ENCODE data around the gene A2M. TPM values are rescaled to one million over a fixed set of nuclear protein-coding genes. Genes with fewer than 3 reads are reported as not detected.
A peak's percentile ranks its signal among the peaks of the same experiment; 100 is the strongest.

The A2M gene
- total RNA-seq, 2 donors from 2014 or later, result 0.66 TPM; not detected in 1

DNA sequence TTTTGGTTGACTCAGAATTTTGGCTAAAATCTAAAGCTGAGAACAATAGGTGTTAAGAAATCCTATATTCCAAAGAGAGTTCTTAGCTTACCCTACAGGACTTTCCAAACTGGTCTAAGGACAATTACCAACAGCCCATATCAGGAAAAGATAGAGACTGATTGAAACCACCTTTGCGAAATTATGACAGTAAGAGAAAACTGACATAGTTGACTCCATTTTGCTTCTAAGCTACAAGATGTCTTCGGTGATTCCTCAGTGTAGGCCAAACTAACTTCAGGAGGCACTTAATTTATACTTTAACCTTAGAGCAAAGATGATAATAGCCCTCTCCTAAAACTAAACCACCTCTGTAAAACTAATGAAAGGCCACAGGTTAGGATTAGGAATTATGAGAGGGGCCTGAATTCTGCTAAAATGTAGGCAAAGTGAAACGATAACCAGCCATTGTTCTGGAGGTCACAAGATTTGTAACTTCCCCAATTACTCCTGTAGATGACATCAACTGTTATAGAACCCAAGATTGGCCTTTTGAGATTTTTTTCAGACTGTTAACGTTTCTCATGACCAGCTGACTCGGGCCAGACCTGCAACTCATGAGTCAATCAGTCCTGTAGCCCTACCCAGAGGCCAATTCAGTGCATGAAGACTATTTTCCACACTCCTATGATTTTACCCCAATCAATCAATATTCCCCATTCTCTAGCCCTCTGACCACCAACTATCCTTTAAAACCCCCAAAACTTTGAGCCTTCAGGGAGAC, 83.3 kb downstream of the A2M start:
- Mint-ChIP-seq H3K9me3 (peaks cover 11% of the 10 kb centered on the region), H3K4me1 (peaks cover 37% of the 10 kb centered on the region), H3K27ac (no peak overlapping the region), H3K27me3 (ENCODE audit: insufficient read depth) (no peaks in the 10 kb centered on the region), H3K36me3 (ENCODE audit: low read depth) (peaks cover 3% of the 10 kb centered on the region), H3K4me3 (no peak overlapping the region)
- no peak for DNase-seq
- TF ChIP-seq, protein P1, sequence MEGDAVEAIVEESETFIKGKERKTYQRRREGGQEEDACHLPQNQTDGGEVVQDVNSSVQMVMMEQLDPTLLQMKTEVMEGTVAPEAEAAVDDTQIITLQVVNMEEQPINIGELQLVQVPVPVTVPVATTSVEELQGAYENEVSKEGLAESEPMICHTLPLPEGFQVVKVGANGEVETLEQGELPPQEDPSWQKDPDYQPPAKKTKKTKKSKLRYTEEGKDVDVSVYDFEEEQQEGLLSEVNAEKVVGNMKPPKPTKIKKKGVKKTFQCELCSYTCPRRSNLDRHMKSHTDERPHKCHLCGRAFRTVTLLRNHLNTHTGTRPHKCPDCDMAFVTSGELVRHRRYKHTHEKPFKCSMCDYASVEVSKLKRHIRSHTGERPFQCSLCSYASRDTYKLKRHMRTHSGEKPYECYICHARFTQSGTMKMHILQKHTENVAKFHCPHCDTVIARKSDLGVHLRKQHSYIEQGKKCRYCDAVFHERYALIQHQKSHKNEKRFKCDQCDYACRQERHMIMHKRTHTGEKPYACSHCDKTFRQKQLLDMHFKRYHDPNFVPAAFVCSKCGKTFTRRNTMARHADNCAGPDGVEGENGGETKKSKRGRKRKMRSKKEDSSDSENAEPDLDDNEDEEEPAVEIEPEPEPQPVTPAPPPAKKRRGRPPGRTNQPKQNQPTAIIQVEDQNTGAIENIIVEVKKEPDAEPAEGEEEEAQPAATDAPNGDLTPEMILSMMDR (conservative IDR thresholded peaks at IDR 0.05), result no peak
- H3K4me1 ChIP-seq (ENCODE audit: control insufficient read depth, insufficient read depth, low read length), result peaks cover 2% of the 10 kb centered on the region
- WGBS, 2 experiments (ENCODE audit: insufficient coverage in 1 of 2, insufficient read length in 1 of 2), result 89 to 91% methylated on average over 5 of the region's 5 CpGs
- no peaks in the 10 kb centered on the region for H3K9me3 ChIP-seq (ENCODE audit: control insufficient read depth, low read length)
- no peaks in the 10 kb centered on the region for H3K36me3 ChIP-seq (ENCODE audit: control insufficient read depth, insufficient read depth, low read length)
- no peaks in the 10 kb centered on the region for H3K27me3 ChIP-seq (ENCODE audit: control insufficient read depth, insufficient read depth, low read length, poor library complexity, severe bottlenecking)
- no peak overlapping the region for H3K27ac ChIP-seq (ENCODE audit: low read depth, low read length)
- H3K4me3 ChIP-seq (ENCODE audit: low read length), result no peak overlapping the region
- no peak overlapping the region for H3K9ac ChIP-seq (ENCODE audit: extremely low read depth, low read length, poor library complexity, severe bottlenecking)

DNA sequence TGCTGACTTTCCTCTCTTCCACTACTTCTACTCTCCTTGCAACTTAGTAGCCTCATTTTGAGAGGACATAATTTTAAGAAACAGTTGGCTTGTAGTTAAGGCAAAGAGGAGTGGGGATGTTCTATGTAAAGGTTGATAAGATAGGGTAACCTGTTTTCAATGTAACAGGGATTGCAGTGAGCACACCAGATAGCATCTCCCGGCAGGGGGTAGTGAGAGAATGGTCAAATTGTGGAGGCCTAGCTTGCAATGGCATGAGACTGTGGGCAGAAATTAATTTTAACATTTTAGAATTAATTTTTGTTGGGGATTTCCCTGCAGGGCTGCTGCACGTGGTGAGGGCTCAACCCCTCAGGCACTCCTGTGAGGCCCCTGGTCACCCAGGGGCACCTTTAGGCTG, 84.9 kb downstream of the A2M start:
- peak overlapping the region; percentile 96 for H3K27ac Mint-ChIP-seq
- no peaks in the 10 kb centered on the region for H3K36me3 ChIP-seq (ENCODE audit: control insufficient read depth, insufficient read depth, low read length)
- TF ChIP-seq, protein P1 (conservative IDR thresholded peaks at IDR 0.05), result no peak
- no peak overlapping the region for H3K27ac ChIP-seq (ENCODE audit: low read depth, low read length)
- H3K4me3 ChIP-seq (ENCODE audit: low read length), result no peak overlapping the region
- DNase-seq, result peak; percentile 76
- H3K9me3 ChIP-seq (ENCODE audit: control insufficient read depth, low read length), result no peaks in the 10 kb centered on the region
- no peaks in the 10 kb centered on the region for H3K27me3 Mint-ChIP-seq (ENCODE audit: insufficient read depth)
- H3K4me1 ChIP-seq (ENCODE audit: control insufficient read depth, insufficient read depth, low read length), result peaks cover 2% of the 10 kb centered on the region
- 49 to 63% methylated on average over 2 of the region's 2 CpGs for WGBS, 2 experiments (ENCODE audit: insufficient coverage in 1 of 2, insufficient read length in 1 of 2)
- H3K36me3 Mint-ChIP-seq (ENCODE audit: low read depth), result peaks cover 3% of the 10 kb centered on the region
- no peak overlapping the region for H3K4me3 Mint-ChIP-seq
- H3K27me3 ChIP-seq (ENCODE audit: control insufficient read depth, insufficient read depth, low read length, poor library complexity, severe bottlenecking), result no peaks in the 10 kb centered on the region
- peak overlapping the region; percentile 4 for H3K9ac ChIP-seq (ENCODE audit: extremely low read depth, low read length, poor library complexity, severe bottlenecking)
- peaks cover 31% of the 10 kb centered on the region for H3K4me1 Mint-ChIP-seq
- H3K9me3 Mint-ChIP-seq, result peaks cover 11% of the 10 kb centered on the region

DNA sequence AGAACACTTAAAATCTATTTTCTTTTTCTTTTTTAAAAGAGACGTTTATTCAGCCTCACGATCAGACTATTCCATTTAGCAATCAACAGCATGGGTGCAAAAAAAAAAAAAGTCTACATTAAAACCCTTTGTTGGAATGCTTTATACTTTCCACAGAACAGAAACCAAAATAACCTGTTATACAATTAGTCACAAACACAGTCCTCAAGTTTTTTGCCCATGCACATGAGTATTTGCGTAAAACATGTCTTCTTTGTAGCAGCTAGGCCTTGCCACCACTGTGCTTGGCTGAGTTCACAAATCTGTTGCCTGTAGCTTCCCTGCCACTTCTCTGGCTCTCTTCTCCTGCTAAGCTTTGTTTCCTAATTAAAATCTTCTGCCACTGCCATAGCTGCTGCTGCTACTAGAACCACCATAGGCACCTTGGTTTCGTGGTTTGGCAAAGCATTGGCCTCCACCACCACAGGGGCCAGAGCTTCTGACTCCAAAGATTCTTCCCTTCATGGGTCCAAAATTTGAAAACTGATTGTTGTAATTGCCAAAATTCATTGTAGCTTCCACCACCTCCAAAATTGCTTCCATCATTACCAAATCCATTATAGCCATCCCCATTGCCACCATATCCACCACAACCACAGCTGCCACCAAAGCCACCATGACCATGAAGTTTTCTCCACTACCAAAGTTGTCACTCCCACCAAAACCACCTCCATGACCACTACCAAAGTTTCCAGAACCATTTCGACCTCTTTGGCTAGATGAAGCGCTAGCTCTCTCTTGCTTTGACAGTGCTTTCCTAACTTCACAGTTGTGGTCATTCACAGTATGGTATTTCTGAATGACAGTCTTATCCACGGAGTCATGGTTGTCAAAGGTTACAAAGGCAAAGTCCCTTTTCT, 88.3 kb downstream of the A2M start:
- Mint-ChIP-seq H3K36me3 (ENCODE audit: low read depth) (peaks cover 3% of the 10 kb centered on the region), H3K4me1 (peaks cover 20% of the 10 kb centered on the region), H3K9me3 (peaks cover 2% of the 10 kb centered on the region), H3K27ac (no peak overlapping the region), H3K4me3 (no peak overlapping the region), H3K27me3 (ENCODE audit: insufficient read depth) (no peaks in the 10 kb centered on the region)
- Histone ChIP-seq H3K27me3 (ENCODE audit: control insufficient read depth, insufficient read depth, low read length, poor library complexity, severe bottlenecking) (no peaks in the 10 kb centered on the region), H3K4me1 (ENCODE audit: control insufficient read depth, insufficient read depth, low read length) (peaks cover 2% of the 10 kb centered on the region), H3K36me3 (ENCODE audit: control insufficient read depth, insufficient read depth, low read length) (no peaks in the 10 kb centered on the region), H3K27ac (ENCODE audit: low read depth, low read length) (no peak overlapping the region), H3K9me3 (ENCODE audit: control insufficient read depth, low read length) (no peaks in the 10 kb centered on the region), H3K4me3 (ENCODE audit: low read length) (no peak overlapping the region), H3K9ac (ENCODE audit: extremely low read depth, low read length, poor library complexity, severe bottlenecking) (no peak overlapping the region)
- 90 to 94% methylated on average over 6 to 7 of the region's 7 CpGs for WGBS, 2 experiments (ENCODE audit: insufficient coverage in 1 of 2, insufficient read length in 1 of 2)
- TF ChIP-seq, protein P1 (conservative IDR thresholded peaks at IDR 0.05), result no peak
- DNase-seq, result no peak

Measured in endodermal cell (in vitro differentiated cells).